HG02678 (cell line): ENCODE measurements around the gene CNPPD1.
A peak's percentile ranks its signal among the peaks of the same experiment; 100 is the strongest.

Source experiments
- ATAC-seq: cut with Tn5 transposase; IDR thresholded peaks from one replicate; pipeline ENCODE4 v1.9.1; 2021; ENCODE audit warnings: mild to moderate bottlenecking, moderate library complexity; ENCODE audit not compliant: unreplicated experiment

Gene CNPPD1

GRCh38 chr2:219163156-219163555, 13.6 kb downstream of the CNPPD1 start:
- ATAC-seq, result no peak

- no peak for ATAC-seq
Observed at GRCh38 chr2:219161097-219161496, 15.6 kb downstream of the CNPPD1 start.

- ATAC-seq, result peak; percentile 83
Observed at GRCh38 chr2:219160186-219161017, 16.3 kb downstream of the CNPPD1 start, which contains the start of gene NHEJ1. Gene NHEJ1, minus strand, starts transcription at chr2:219160815. Its CDS starts 2,453 bp downstream, at chr2:219158362.

DNA sequence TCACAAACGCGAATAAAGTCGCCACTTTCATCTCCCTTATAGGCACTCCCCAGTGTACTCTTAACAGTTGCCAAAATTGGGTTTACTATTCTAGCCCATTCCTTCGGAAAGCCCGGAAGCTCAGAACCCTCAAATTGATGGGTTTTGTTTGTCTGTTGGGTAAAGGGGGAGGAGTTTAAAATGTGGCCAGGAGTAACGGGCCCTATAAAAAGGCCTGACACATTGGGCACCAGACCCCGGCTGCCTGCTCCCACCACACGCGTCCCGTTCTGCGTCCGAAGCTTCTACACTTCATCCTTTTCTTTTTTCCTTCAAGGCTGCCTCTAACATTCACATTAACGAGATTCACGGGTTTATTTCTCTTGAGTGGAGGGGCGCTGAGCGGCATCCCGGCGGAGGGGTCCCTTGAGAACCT, 16.9 kb downstream of the CNPPD1 start:
- no peak for ATAC-seq

- no peak for ATAC-seq
Observed at GRCh38 chr2:219158586-219158985, 18.1 kb downstream of the CNPPD1 start.

DNA sequence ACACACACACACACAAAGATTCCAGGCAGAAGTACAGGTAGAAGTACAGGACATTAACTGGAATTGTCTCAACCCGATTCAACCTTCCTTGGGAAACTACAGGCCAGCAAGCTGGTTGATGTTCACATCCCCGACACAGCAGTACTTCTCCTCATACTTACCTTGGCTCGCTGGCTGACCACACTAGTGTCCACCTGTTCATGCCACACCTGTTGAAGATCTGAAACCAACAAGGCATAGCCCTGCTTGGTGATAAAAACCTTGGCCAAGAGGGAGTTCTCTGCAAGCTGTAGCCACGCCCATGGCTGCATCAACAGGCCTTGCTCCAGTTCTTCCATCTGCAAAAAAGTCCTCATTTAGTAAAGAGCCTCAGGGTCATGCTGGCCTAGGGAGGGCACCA, 18.7 kb downstream of the CNPPD1 start:
- no peak for ATAC-seq

- no peak for ATAC-seq
Observed at GRCh38 chr2:219157396-219157795, 19.3 kb downstream of the CNPPD1 start.

GRCh38 chr2:219155054-219155644, 21.6 kb downstream of the CNPPD1 start:
- no peak for ATAC-seq

GRCh38 chr2:219149667-219150066, 27.1 kb downstream of the CNPPD1 start:
- ATAC-seq, result no peak

- ATAC-seq, result no peak
Observed at GRCh38 chr2:219142329-219142728, 34.4 kb downstream of the CNPPD1 start.

DNA sequence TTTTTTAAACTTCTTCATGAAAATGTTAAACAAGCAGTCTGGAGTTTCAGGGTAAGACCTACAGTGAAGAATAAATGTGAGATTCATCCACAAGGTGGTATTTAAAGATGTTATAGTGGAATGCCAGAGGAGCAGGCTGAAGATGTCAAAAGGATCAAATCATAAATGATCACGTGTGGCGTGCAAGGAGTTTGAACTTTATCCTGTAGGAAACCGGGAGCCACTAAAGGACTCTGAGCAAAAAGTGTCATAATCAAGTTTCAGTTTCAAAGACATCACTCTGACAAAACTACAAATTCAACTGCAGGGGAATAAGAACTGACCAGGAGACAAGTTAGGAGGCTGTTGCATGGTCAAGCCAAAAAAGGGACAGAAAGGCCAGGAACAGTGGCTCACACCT, 36.0 kb downstream of the CNPPD1 start:
- ATAC-seq, result no peak

- no peak for ATAC-seq
Observed at GRCh38 chr2:219133976-219134375, 42.7 kb downstream of the CNPPD1 start.

DNA sequence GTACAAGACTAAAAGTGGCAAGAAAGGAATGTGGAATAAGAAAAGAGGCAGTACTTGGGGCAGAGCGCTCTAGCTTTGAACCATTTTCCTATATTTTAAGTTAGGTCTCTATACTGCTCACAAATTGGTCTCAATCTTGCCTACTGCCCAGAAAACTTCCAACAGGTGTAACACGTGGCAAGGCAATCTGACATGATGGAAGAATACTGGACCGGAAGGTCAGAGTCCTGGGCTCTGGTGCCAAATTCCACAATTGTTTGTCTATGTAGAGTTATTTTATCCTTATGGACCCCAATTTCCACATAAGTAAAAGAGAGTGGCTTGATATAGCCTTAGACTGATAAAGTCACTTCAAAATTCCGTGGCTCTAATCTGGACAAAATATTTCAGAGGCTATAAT, 45.0 kb downstream of the CNPPD1 start:
- ATAC-seq, result no peak

DNA sequence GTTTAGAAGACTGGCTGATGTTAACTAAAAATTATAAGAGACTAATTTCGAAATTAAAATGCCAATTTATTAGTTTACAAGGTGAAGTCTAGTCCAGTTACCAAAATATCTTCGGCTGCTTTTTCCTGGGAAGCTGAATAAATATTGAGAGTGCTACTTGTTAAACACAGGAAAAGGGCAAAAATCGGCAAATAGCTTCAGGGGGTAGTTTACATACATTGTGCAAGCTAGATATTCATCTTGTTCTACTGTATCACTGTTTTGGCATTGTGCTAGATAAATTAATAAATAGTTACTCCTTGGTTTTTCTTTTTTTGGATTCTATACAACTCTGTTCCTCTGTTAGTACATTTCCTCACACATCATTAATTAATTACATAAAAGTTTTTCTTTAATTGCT, 45.4 kb downstream of the CNPPD1 start:
- no peak for ATAC-seq

GRCh38 chr2:219129589-219129988, 47.1 kb downstream of the CNPPD1 start:
- no peak for ATAC-seq

- ATAC-seq, result no peak
Observed at GRCh38 chr2:219128396-219128795, 48.3 kb downstream of the CNPPD1 start.

GRCh38 chr2:219127037-219127635, 49.6 kb downstream of the CNPPD1 start:
- no peak for ATAC-seq

GRCh38 chr2:219126555-219126954, 50.2 kb downstream of the CNPPD1 start:
- no peak for ATAC-seq

DNA sequence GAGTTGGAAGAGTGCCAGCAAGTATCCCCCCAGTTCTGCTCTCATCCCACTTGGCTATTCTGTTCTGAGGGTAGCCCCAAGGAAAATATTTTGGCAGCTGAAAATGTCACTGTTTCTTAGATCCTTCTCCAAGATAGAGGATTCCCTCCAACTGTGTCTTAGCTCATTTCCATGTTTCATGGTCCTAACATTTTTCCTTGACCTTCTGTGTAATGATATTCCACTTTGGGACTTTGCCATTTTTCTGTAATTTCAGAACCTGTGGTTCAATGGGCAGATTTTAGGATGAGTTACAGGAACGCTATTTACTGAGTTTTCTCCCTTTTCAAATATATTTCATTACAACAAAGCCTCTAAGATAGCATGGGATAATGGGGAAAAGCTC, 50.8 kb downstream of the CNPPD1 start:
- no peak for ATAC-seq

GRCh38 chr2:219125225-219125885, 51.4 kb downstream of the CNPPD1 start:
- no peak for ATAC-seq

GRCh38 chr2:219124381-219125110, 52.2 kb downstream of the CNPPD1 start:
- no peak for ATAC-seq
